Measurements from ENCODE around the gene FRMD4A. TPM values are rescaled to one million over a fixed set of nuclear protein-coding genes. Genes with fewer than 3 reads are reported as not detected.
"Not testable (repeated sequence)": the region's sequence is repeated elsewhere in the genome, so short reads cannot be mapped to it uniquely, and the experiment has no call there.

FRMD4A gene
- polyA plus RNA-seq, 3 donors, result 67.7 to 83.0 (median 75.9) TPM

DNA sequence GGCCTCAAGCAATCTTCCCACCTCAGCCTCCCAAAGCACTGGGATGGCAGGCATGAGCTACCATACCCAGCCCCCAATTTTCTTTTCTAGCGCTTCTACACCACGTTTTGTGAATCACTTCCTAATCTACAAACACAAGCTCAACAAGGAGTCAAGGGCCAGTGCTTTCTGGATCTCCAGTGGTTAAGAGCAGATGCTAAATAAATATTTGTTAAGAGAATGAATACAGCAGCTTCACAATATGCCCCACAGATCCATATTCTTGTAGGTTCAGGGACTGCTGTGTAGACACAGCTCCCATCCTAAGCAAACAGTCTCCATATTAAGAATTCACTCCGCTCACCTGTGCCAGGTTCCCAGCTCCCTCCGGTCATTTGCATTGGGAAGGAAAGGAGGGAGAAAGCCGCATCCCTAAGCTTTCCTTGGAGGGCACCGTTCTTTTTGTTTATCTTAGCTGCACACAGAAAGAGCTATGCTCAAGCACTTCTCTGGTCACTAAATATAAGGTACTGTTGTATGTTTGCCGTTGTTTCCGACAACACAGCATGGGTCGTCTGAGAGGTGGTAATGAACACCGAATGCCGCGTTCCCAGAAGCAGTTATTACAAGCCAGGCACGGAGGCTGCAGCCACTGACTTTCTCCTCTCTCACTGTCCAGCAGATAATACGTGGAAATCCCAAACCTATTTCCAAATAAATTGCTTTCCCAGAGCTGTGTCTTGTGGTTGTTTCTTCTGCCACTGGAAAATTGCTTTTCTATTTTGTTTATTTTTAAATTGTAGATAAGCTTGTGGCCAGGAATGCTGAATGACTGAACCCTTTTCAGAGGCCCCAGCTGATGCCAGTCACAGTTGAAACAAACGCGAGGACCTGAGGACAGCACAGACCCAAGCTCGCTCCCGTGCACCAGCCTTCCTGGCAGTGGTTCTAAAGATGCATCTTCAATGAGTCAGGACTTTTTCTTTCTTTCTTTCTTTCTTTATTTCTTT is 526.9 kb downstream of the FRMD4A start:
- DNase-seq (ENCODE audit: low read depth in 3 of 3, low spot score in 2 of 3), result no peak

DNA sequence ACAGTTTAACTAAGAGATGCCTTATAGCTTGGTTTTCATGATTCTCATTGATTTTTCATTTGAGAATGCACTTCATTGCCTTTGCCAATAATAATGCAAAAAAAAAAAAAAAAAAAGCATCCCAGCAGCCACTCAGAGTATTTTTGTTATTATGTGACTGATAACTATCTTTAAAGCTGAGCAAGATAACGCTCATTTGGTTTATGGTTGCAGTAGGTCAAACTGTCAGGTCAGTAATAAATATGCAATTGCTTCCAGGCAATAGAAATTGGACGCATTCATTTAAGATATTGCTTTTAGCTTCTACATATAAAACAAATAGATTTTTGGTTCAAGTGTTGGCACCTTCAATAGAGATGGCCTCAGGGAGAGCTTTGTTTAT is 528.8 kb downstream of the FRMD4A start:
- DNase-seq (ENCODE audit: low read depth in 3 of 3, low spot score in 2 of 3), result no peak

DNA sequence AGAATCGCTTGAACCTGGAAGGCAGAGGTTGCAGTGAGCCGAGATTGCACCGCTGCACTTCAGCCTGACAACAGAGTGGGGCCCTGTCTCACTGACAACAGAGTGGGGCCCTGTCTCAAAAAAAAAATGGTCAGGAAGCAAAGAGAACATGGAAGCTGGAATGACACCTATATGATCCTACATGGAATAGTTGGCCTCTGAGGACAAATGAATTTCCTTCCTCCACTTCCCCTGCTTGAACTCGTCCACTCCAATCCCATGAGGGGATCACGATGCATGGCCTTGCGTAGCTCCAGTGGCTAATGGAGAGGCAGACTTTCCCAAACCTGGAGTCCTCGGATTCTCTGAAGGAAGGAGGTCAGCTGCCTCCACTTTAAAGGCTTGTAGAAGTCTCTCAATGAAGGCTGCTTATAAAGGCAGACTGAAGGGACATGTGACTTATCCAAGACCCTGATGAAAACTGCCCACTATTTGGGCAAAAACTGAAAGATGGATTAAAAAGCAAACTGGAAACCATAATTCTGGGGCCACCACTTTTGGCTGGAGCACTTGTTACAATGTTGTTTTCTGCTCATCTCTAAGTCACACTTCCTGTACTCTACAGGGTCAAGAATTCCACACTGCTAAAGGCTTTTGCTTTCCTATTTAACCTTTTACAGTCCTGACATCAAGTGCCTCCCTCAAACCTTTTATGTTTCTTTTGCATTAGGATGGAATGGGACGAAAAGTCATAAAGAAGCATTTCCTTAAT is 529.4 kb downstream of the FRMD4A start:
- DNase-seq (ENCODE audit: low read depth in 3 of 3, low spot score in 2 of 3), result no peak

DNA sequence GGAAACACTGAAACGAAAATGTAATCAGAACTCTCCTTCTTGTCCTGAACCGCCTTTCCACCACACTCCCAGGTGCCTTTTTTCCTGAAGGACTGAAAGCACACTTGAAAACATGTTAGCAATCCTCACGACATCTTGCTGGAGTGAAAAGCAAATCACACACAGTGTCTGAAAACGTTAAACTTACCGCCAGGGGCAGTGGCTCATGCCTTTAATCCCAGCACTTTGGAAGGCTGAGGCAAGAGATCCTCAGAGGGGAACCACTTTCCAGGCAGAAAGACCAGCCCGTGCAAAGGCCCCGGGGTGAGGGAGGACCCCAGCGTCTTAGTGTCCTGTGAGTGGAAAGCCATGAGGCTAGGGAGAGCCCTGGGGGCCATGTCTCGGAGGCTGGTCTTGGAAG is 533.6 kb downstream of the FRMD4A start:
- DNase-seq (ENCODE audit: low read depth in 3 of 3, low spot score in 2 of 3), result no peak

DNA sequence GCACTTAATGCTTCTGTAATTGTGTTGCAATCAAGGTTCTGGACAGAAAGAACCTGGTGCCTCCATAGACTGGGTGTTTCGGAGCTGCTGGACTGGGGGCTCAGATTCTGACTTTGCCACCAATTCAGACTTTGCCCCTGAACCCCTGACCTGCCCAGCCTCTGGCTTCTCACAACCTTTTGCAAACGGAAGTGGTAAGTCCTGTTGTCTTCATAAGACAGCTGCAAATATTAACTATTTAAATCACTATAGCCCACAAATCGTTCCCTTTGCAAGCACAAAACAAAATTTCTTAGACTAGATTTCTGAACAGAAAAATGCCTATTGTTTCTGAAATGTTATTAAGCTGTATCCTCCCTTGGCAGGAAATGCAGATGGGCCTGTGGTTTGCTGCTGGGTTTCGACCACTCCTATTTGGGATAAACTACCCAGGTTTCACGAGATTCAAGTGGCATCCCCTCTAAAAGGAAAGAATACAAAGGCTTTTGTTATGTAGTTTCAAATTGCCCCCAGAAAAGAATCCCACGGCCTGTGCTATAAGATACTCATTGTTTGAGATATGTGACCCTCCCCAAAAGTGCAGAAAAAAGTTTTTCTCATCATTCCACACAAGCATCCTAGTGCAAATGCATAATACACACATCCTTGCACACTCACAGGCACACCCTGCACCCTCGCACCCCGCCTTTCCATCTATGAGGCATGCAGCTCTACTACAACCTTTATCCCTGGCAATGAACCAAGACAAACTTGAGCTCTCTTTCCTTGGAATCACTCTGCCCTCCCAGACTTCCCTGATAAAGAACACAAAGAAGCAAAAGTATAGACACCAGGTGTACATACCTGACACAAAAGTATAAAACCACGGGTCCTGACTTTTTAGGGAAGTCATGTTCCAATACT is 534.8 kb downstream of the FRMD4A start:
- DNase-seq (ENCODE audit: low read depth in 3 of 3, low spot score in 2 of 3), result no peak

DNA sequence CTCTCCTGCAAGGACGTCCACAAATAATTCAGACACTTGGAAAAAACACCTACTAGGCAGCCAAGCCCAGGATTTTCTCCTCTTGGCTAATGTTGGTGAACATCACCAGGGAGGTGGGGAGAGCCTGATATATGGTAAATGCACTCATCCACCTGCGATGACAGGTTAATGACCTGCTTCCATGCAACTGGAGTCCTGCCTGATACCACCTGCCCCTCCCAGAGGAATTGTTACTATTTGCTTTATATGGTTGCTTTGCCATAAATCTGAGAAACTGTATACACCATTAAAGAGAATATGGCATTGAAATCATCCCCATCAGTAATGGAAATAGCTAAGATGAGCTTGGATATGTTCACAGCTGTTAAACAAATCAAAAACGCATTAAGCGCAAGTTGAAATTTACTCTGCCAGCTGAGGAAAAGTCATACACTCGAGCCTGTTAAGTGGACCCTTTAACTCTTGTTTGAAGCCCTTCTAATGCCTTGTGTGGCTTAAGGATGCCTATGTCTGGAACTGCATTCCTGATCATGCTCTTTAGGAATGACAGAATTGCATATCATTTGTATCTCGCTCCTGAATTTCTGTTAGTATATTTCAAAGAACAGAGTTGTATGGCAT is 535.6 kb downstream of the FRMD4A start:
- no peak for DNase-seq (ENCODE audit: low read depth in 3 of 3, low spot score in 2 of 3)

DNA sequence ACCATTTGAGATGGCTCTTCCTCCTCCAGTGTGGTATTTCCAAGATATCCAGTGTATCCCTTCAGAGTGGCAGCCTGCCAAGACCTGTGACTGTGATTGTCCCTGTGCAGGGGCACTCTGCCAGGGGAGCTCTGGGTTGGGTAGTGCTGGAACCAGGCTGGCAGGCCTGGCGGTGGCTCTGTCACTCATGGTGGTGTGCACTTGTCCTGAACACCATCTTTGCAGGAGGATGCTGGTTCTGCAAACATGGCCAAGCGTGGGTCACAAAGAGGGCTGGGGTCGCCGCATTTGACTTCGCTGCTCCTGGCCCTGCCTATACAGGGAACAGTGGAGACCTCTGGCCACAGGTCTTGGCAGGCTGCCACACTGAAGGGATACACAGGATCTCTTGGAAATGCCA is 538.7 kb downstream of the FRMD4A start:
- DNase-seq (ENCODE audit: low read depth in 3 of 3, low spot score in 2 of 3), result no peak

DNA sequence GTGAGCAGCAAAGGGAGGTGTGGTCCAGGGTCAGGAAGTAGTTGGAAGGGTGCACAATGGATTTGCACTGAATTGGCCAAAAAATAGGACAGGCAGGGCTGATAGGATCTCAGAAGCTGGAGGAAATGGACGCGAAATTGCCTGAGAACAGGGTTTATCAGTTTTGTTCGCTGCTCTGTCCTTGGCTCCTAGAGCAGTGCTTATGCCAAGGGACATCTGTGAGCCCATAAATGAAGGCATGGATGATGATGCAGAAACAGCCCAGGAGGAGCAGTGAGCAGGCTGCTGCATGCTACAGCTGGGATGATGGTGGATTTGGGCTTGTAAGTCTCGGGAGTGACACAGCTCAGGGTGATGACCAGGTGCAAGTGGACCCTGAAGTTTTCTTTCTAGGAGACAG is 539.2 kb downstream of the FRMD4A start:
- DNase-seq (ENCODE audit: low read depth in 3 of 3, low spot score in 2 of 3), result no peak

DNA sequence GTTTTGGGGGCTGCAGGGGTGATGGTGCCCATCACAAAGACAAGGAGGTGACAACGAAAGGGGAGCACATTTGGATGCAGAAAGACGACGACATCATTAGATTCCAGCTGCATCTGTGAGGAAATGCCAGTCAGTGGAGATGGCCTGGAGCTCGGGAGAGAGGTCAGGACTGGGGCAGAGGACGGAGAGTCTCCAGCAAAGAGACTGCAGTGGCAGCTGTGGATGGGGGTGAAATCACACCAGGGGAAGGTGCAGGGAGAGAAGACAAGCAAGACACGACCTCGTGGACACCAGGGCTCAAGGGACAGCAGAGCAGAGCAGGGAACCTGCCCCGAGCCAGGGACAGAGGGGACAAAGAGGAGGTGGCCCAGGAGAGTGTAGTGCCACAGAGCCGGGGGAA is 540.5 kb downstream of the FRMD4A start:
- no peak for DNase-seq (ENCODE audit: low read depth in 3 of 3, low spot score in 2 of 3)

DNA sequence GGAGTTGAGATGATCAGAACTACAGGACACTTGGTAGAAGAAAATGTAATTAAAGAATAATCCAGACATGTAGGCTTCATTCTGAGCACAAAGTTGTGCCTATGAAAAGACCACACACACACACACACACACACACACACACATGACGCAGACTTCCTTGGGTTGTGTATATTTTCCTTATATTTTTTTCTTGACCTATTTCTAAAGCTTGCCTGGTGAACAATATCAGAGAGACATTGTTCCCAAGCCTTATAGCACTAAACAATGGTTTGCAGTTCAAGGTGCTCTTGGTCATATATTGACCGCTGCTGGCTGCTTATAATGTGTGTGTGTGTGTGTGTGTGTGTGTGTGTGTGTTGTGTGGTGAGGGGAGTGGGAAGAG is 541.3 kb downstream of the FRMD4A start:
- no peak for DNase-seq (ENCODE audit: low read depth in 3 of 3, low spot score in 2 of 3)

DNA sequence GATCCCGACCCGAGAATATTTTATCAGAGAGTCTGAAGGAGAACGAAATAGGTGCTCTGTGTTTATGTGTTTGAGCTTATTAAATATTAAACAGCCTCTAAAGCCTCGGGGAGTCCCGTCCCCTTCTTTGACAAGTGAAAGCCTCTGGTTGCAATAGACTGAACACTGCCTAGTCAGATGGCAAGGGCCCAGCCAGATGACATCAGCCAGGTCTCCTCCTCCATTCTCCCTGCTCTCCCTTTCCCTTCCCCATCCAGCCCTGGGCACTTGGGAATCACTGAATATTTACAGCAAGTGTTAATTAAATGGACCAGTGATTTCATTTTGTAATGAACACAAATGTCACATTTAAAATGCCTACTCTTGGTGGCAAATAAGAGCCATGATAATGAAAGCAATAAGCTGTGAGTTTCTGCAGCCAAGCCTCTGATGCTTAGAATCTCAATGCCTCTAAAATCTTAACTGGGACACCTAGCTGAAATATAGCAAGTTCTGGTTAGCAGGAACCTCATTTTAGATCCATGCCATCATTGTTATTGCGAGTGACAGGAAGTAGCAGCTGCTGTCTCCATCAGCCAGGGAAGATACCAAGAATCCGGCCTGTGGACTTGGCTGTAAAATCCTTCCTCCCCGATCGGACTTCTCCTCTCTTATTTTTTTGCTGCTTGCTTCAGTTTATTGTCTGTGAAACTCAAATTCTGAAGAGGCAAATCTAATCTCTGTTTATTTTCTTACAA is 541.8 kb downstream of the FRMD4A start:
- DNase-seq (ENCODE audit: low read depth in 3 of 3, low spot score in 2 of 3), result no peak

DNA sequence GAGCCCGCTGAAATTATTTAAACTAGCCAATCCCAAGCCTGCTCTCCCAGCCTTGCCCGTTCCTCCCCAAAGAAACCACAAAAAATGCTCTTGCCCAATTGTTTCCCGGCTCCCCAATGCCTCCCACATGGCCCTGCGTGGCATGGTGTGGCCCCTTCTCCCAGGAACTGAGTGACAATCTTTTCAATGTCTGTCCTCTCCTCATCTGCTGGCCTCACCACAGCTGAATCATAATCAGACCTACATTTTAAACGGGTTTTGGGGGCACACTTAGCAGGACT is 542.5 kb downstream of the FRMD4A start:
- no peak for DNase-seq (ENCODE audit: low read depth in 3 of 3, low spot score in 2 of 3)

DNA sequence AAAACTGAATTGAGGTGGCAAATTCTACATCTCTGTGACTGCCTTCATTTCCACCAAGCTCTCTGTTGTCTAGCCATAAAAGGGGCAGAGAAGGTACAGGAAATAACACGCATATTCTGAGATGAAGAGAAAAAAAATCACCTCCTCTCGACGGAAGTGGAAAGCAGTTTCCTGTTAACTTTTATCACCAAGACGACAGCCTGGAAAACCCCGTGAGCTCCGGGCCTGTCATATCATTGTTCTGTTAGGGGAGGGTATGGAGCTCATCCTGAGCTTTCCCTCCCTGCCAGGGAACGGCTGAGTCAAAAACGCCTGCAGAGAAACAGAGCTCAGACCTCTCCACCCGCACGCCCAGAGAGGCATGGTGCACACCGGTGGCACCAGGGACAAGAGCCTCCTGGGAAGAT is 543.7 kb downstream of the FRMD4A start:
- DNase-seq (ENCODE audit: low read depth in 3 of 3, low spot score in 2 of 3), result no peak

DNA sequence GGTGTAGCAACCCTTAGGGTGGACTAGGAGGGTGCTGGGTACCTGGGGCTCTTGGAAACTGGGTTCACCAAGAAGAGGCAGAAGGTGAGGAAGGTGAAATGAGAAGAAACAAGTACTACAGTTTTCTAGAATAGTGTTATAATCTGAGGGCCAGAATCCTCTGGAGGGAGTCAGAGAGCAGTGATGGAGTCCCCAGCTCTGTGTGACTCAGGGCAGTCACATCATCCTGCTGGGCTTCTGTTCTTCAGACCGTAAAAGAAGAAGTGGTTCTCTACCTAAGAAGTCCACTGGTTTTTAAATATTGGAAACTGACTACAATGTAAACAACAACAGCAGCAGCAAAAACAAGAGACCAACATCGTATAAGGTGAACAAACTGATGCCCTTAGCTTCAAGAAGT is 546.7 kb downstream of the FRMD4A start:
- DNase-seq (ENCODE audit: low read depth in 3 of 3, low spot score in 2 of 3), result no peak

DNA sequence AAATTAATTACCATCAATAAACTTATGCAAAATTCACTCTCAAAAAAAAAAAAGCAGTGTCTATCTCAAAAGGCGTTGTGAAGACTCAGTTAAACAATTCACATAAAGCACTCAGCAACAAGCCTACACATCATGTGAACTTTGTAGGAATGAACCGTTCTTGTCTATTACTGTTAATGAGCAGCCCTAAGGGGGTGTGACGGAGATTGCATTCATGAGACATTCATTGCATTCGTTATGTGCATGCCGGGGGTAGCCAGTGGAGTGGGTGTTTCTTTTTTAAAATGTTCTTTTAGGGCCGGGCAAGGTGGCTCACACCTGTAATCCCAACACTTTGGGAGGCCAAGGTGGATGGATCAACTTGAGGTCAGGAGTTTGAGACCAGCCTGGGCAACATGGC is 551.0 kb downstream of the FRMD4A start:
- no peak for DNase-seq (ENCODE audit: low read depth in 3 of 3, low spot score in 2 of 3)

DNA sequence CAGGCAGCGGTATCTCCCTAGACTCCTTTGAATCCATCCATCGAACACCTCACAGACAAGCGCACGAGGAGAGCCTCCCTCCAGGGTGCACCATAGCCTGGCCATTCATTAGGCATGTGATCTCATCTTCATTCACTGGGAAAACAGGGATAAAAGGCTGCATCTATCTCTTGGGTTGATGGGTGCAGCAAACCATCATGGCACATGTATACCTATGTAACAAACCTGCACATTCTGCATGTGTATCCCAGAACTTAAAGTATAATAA is 552.1 kb downstream of the FRMD4A start:
- not testable (repeated sequence) for DNase-seq (ENCODE audit: low read depth in 3 of 3, low spot score in 2 of 3)

DNA sequence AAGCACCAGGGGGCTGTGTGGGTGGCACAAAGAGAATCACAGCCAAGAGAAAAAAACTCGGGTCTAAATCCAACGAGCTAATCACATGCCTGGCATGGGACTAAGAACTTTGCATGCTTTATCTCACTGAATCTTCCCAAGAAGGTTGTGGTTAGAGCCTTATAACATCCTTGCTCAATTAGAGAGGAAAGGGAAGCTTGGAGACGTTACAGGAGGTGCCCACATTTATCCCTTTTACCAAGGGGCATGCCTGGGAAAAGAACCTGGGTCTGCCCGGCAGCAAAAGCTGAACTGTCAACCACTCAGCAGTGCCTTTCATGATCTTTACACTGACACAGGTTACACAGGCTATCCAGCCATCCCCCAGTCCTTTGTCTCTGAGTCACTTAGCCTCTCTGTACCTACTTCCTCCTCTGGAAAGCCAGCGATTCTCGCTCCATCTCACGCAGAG is 553.8 kb downstream of the FRMD4A start:
- DNase-seq (ENCODE audit: low read depth in 3 of 3, low spot score in 2 of 3), result no peak

DNA sequence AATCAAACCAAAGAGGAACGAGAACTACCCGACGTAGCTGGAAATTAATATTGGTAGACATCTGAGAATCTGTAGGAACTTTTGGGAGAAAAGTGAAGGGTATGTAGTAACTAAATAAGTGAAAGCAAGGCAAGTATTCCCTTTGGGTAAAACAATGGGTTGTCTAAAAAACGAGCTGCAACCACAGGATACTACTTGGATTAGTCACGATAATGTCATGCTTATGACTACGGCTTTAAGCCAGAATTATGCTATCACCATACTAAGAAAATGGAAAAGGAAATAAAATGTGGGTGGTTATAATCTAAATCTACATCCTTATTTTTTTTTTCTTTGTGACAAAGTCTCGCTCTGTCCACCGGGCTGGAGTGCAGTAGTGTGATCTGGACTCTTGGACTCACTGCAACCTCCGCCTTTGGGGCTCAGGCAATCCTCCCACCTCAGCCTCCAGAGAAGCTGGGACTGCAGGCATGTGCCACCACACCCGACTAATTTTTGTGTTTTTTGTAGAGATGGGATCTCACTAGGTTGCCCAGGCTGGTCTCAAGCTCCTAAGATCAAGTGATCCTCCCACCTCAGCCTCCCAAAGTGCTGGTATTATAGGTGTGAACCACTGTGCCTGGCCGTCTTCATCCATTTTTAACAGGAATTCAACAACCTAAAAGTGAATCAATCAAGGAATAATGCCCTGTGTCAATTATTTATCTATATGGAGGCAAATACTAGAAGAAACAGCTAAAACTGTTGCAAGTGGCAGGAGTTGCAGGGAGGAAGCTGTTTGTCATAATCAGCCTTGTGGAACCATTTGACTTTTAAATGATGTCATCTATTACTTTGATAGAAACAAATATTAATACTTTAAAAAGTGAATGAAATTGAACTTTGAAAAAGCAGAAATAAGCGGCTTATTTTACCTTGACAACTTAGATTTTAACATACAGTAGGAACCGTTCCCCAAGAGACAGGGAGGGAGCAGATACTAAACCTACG is 554.6 kb downstream of the FRMD4A start:
- DNase-seq (ENCODE audit: low read depth in 3 of 3, low spot score in 2 of 3), result no peak

DNA sequence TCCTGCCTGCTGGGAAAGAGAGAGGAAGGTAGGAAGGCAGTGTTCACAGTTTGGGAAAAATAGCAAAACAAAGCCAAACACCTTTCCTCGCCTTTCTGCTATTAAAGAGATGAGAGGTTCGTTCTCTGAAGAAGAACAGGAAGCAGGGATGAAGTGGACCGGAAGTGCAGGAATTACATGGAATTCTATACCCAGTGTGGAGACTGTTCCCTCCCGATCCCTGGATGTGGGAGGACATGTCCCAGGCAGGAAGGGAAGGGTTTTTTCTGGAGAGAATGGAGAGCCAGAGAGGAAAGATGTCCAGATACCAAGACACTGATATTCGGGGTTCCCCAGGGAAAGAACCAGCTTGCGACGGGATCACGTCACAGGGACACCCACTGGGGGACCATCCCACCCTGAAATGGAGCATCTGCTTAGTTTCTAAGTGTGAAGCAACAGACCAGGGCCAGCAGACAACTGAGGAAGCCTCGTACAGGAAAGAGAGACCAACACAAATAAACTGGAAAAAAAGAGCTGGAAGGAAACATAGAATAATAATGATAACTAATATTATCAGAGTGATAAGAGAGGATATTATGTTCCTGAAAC is 556.3 kb downstream of the FRMD4A start:
- DNase-seq (ENCODE audit: low read depth in 3 of 3, low spot score in 2 of 3), result no peak

All from right renal cortex interstitium (tissue), 3 donors.